GM12873 (cell line): ENCODE results near the gene PCSK5.
A peak's percentile ranks its signal among the peaks of the same experiment; 100 is the strongest.

Experiments used
- CTCF ChIP-seq: IDR thresholded peaks from 2 replicates; pipeline ENCODE4 v1.5.1; 2012; ENCODE audit warnings: low read depth, mild to moderate bottlenecking, moderate library complexity, low read length, control low read depth; ENCODE audit not compliant: insufficient read depth; ENCODE audit errors: missing control alignments

PCSK5 gene

GRCh38 chr9:75855509-75855908, 35.0 kb upstream of the PCSK5 start:
- peak; percentile 31 for TF ChIP-seq CTCF

DNA sequence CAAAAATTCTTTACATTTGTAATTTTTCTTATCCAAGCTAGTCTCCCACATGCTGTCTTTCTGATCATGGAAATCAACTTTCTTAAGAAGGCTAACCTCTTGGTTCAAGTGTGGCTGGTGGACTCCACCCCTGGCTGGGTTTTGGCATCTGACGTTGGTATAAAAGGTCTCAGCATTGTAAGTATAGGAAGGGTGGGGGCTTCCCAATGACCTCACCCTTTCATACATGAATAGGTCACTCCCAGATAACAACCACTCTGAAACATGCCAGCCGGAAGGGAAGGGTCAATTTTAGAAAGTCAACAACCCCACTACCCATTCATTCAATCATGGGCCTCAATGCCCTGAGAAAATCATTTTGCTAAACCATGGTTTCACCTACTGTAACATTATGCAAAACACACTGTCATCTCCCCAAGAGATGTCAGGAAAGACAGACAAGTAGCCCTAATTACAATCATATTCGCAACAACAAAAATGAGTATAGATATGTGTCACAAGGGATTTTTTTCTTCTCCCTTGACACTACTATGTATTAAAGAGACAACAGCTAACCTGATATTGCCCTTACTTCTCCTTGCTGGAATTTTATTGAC, 31.9 kb upstream of the PCSK5 start:
- TF ChIP-seq CTCF, result no peak

DNA sequence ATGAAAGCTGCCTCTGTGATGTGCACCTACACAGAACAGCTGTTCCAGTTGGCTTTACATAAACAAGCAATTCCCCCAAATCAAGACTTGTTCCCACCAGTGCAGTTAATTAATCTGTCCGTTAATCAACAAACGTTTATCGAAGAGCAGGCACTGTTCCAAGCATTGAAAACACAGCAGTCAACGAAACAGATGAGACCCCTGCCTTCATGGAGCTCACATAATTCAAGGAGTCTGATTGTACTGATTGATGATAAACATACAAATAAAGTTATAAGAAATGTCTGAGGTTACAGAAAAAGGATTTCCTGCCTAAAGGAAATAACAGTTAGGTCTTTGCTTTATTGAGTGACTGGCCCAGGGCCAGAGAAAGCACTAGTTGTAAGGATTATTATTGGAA, 26.2 kb upstream of the PCSK5 start:
- no peak for TF ChIP-seq CTCF

DNA sequence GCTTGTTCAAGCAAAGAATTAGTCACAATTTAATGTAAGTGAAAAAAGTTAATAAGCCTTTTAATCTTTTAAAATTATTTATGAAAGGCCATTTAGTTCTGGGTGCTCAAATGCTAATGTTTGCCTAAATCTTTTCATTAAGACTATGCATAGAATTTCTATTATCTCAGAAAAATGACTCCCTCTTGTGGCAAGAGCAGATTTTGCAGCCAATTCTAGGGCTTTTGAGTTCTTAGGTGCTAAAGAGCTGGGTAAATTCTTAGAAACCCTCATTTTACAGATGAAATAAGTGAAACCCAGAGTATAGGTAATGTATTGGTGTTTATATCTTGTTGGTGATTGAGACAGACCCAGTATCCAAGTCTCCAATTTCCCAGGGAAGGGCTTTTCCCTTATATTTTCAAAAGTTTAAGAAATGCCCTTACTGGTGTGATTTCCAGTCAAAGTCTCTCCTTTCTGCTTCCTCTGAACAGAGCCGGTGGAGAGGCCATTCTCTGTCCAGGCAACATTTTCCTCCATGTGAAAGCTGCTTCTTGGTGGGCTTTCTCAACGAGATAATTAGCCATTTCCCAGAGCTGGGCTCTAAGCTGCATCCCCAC, 24.1 kb upstream of the PCSK5 start:
- peak; percentile 68 for TF ChIP-seq CTCF

DNA sequence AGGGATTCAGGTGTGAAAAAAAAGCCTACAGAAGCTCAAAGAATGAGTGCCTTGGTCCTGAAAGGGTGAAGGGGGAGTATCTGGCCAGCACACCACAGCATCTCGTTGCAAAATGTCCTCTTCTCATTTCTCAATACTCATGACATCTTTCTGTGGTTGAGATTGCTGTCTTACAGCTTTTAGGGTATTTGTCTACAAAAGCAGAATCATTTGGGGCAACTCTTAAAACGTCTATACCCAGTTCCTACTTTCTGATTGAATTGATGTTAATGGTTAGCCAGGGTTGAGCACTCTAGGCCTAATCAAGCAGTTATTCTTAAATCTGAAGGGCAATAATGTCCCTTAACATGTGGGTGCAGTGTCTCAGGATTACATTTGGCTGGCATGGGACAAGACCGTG, 21.2 kb upstream of the PCSK5 start:
- TF ChIP-seq CTCF, result no peak

GRCh38 chr9:75870450-75870849, 20.0 kb upstream of the PCSK5 start:
- no peak for TF ChIP-seq CTCF

GRCh38 chr9:75871624-75872023, 18.8 kb upstream of the PCSK5 start:
- no peak for TF ChIP-seq CTCF

GRCh38 chr9:75873712-75874111, 16.8 kb upstream of the PCSK5 start:
- no peak for TF ChIP-seq CTCF
